Stimulated activated CD8-positive, alpha-beta memory T cell treated with anti-CD3 and anti-CD28 coated beads, Interleukin-12 subunit alpha, Interleukin-12 subunit beta, amount 100 ng/mL, for 4 hours (primary cell): Measurements from ENCODE around the gene MED7.
A peak's percentile ranks its signal among the peaks of the same experiment; 100 is the strongest.

Experiments
- DNase-seq: peaks from one replicate; pipeline ENCODE4 v3.0.0-alpha.2; 2020; ENCODE audit warnings: low read depth

Gene MED7

GRCh38 chr5:157106630-157107461, 35.8 kb downstream of the MED7 start:
- peak; percentile 17 for DNase-seq

DNA sequence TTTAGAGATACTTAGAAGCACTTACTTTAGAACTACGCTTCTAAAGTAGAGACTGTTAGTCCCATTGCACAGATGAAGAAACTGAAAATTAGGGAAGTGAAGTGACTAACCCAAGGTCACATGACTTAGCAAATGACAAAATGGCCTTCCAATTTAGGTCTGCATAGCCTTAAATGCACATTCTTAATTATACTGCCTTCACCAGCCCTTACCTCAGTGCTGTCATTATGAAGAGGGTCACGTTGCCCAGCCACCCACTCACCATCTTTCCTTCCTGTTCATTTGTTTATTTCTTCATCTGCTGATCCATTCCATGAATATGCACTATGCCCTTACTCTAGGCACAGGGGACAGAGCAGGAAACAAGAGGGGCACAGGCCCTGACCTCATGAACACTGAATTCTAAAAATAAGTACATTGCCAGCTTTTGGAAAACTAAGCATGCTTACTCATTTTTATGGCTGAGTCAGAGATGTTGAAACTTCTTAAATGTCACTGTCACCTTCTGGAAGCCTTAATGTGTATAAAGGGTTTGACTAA, 42.5 kb downstream of the MED7 start:
- DNase-seq = no peak

DNA sequence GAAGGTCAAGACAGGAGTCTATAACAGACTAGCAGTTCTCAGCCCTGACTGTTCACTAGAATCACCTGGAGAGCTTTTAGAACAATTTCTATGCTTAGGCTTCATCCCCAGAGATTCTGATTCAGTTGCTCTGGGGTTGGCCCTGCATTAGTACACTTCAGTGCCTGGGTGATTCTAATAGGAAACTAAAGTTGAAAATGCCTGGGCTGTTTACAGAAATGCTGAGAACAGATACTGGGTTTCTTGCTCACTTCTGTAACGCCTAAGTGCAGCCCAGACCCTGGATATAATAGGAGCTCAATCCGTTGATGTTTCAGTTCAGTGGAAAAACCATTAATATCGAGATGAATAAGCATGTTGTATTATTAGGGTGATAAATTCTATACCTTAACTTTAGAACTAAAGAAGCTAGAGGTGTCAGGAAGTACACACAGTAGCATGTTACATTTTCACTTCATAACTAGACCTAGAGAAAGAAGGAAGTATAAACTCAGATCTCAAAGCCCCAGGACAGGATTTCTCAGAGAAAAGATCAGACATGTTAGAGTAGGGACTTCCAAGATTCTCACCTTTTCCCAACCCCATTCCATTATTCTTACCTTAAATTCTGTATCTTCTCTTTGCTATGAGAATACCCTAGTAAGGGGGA, 54.2 kb downstream of the MED7 start:
- DNase-seq = no peak
